IPS-NIHi11 (cell line): ENCODE results near the gene PTGDR2.
A peak's percentile ranks its signal among the peaks of the same experiment; 100 is the strongest.
"Not testable (repeated sequence)": the region's sequence is repeated elsewhere in the genome, so short reads cannot be mapped to it uniquely, and the experiment has no call there.

Experiments used
- DNase-seq: peaks from one replicate; pipeline ENCODE4 v3.0.0; 2012; ENCODE audit warnings: mixed read lengths, low spot score

PTGDR2 gene

GRCh38 chr11:60841797-60842667, 13.7 kb downstream of the PTGDR2 start, which contains the start of gene CCDC86:
TSS of gene CCDC86 (plus strand) at chr11:60842113. CDS start at chr11:60842125, 12 bp downstream.
- DNase-seq = peak; percentile 100

- DNase-seq = no peak
These were observed 15.0 kb downstream of the PTGDR2 start for GRCh38 chr11:60840470-60841430.

GRCh38 chr11:60838132-60838531, 17.6 kb downstream of the PTGDR2 start:
- DNase-seq = peak; percentile 52

GRCh38 chr11:60836866-60837515, 18.8 kb downstream of the PTGDR2 start:
- DNase-seq = no peak

GRCh38 chr11:60835534-60835846, 20.3 kb downstream of the PTGDR2 start:
- DNase-seq = no peak

GRCh38 chr11:60834742-60835533, 20.8 kb downstream of the PTGDR2 start:
- no peak for DNase-seq

- no peak for DNase-seq
These were observed 24.2 kb downstream of the PTGDR2 start for GRCh38 chr11:60831501-60832079.

- peak; percentile 84 for DNase-seq
These were observed 24.6 kb downstream of the PTGDR2 start for GRCh38 chr11:60831143-60831500.

GRCh38 chr11:60830478-60831142, 25.1 kb downstream of the PTGDR2 start:
- DNase-seq = no peak

- DNase-seq = no peak
These were observed 30.0 kb downstream of the PTGDR2 start for GRCh38 chr11:60825790-60826189.

GRCh38 chr11:60825118-60825517, 30.6 kb downstream of the PTGDR2 start:
- DNase-seq = no peak

- DNase-seq = not testable (repeated sequence)
These were observed 31.9 kb downstream of the PTGDR2 start for GRCh38 chr11:60823745-60824306.

GRCh38 chr11:60821827-60822599, 33.7 kb downstream of the PTGDR2 start:
- no peak for DNase-seq

- no peak for DNase-seq
These were observed 37.7 kb downstream of the PTGDR2 start for GRCh38 chr11:60818057-60818456.

- no peak for DNase-seq
These were observed 39.1 kb downstream of the PTGDR2 start for GRCh38 chr11:60816590-60817157.

GRCh38 chr11:60814112-60814511, 41.6 kb downstream of the PTGDR2 start:
- DNase-seq = no peak

GRCh38 chr11:60813324-60813723, 42.4 kb downstream of the PTGDR2 start:
- DNase-seq = no peak

GRCh38 chr11:60810569-60810968, 45.2 kb downstream of the PTGDR2 start:
- DNase-seq = no peak

GRCh38 chr11:60810151-60810550, 45.6 kb downstream of the PTGDR2 start:
- no peak for DNase-seq
